ENCODE measurements around the gene PEAK1. TPM values are rescaled to one million over a fixed set of nuclear protein-coding genes. Genes with fewer than 3 reads are reported as not detected.
"Not testable (repeated sequence)": the region's sequence is repeated elsewhere in the genome, so short reads cannot be mapped to it uniquely, and the experiment has no call there.

Gene PEAK1
- total RNA-seq, 2 experiments from 2014 or later = 20.8 to 23.6 TPM

DNA sequence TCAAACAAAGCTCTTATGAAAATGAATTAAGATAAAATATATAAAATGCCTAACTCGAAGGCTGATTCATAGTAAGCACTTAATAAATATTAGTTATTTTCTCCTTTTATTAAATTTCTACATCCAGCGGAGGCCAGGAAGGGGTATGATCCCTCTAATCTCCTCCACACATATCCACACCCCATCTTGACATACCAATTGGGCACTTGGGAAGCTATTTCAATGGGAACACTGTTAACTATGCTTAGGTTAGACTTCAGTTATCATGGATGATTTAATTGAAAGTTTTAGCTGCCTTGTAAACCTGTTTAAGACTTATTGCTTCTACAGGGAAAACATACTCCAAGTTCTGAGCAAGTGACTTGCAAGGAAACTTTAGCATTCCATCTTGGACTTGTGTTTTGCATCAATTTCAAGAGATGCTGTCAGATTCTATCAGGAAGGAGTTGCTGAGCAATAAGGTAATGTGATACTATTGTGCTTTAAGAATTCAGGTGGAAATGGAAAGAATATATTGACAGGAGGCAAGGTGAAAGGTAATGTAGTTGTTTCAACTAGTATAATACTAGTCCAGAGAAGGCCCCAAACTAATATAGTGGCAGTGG lies 228.6 kb downstream of the PEAK1 start:
- no peak overlapping the region for H3K4me3 Mint-ChIP-seq

DNA sequence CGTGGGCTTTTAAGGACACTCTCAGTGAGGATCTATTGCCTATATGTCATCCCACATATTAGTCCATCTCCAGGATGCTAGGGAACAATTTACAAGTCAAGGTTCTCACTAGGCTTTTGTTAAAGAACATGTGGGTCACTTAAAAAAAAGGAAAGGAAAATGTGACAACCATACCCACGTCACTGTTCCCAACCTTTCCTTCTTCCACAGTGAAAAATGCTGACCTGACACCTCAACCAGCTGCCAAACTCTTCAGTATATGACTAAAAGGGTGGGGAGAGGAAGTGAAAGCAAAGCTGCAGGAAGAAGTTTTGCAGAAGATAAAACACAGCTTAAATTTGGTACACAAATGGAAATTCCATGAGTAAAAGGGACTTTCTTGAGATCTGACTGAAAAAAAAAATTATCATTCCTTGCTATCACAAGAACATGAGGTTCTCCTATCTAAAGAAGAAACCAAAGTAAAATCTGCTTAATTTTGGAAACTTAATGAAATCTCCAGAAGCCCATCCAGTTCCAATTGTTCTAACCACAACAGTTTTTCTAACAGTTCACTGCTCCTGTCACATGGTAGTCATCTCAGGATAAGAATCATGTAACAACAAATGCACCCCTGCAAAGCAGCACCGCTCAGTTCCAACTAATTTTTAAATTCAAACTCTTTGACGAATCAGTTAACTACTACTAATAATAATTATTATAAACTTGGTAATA lies 232.0 kb downstream of the PEAK1 start:
- H3K27ac Mint-ChIP-seq = no peak overlapping the region
- H3K27me3 Mint-ChIP-seq = no peaks in the 10 kb centered on the region
- ChIA-PET POLR2A (interaction anchor here (1.0 to 1.5 kb wide), 2 partner anchors 8 kb away, joined by 3 to 5 read pairs; no protein-coding TSS in a partner anchor), CTCF (interaction anchor here (1.4 to 3.9 kb wide), 7 partner anchors 69 to 355 kb away, joined by 3 to 38 read pairs (median 7); no protein-coding TSS in a partner anchor)
- no peak for DNase-seq
- H3K4me1 Mint-ChIP-seq = peaks cover 27% of the 10 kb centered on the region
- no peak overlapping the region for H3K4me3 Mint-ChIP-seq
- H3K36me3 Mint-ChIP-seq (ENCODE audit: low read depth) = no peaks in the 10 kb centered on the region
- no peaks in the 10 kb centered on the region for H3K9me3 Mint-ChIP-seq

More for the DNA sequence above, 228.6 kb downstream of the PEAK1 start:
- CTCF ChIA-PET = interaction anchor here (1.2 kb wide), 1 partner anchor 352 kb away, joined by 3 read pairs; no protein-coding TSS in a partner anchor
- Mint-ChIP-seq H3K36me3 (ENCODE audit: low read depth) (peaks cover 2% of the 10 kb centered on the region), H3K4me1 (peaks cover 19% of the 10 kb centered on the region), H3K9me3 (no peaks in the 10 kb centered on the region), H3K27me3 (no peaks in the 10 kb centered on the region), H3K27ac (no peak overlapping the region)
- DNase-seq = no peak
- POLR2A ChIA-PET = no interaction called here

DNA sequence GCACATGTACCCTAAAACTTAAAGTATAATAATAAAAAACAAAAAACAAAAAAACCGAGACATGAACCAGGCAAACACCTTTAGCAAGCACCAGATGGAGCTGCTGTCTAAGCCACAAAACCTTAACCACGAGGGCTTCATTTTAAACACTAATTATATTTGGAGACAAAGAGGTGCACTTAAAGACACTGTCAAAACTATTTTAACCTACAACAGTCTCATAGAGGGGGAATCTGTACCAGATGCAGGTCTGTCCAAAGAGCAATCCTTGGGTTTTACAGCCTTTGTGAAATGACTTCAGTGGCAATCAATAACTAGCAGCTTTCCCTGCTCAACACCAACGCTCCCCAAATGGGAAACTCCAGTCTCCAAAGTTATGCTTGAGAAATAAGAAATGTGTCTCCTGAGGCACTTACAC lies 233.3 kb downstream of the PEAK1 start:
- no peaks in the 10 kb centered on the region for H3K9me3 Mint-ChIP-seq
- ChIA-PET POLR2A (interaction anchor here (1.0 kb wide), 1 partner anchor 10 kb away, joined by 3 read pairs; no protein-coding TSS in a partner anchor), CTCF (interaction anchor here (0.7 to 3.9 kb wide), 9 partner anchors 25 to 356 kb away, joined by 3 to 38 read pairs (median 5); no protein-coding TSS in a partner anchor)
- no peak for DNase-seq
- no peaks in the 10 kb centered on the region for H3K27me3 Mint-ChIP-seq
- no peak overlapping the region for H3K27ac Mint-ChIP-seq
- no peak overlapping the region for H3K4me3 Mint-ChIP-seq
- H3K36me3 Mint-ChIP-seq (ENCODE audit: low read depth) = no peaks in the 10 kb centered on the region
- peaks cover 39% of the 10 kb centered on the region for H3K4me1 Mint-ChIP-seq

DNA sequence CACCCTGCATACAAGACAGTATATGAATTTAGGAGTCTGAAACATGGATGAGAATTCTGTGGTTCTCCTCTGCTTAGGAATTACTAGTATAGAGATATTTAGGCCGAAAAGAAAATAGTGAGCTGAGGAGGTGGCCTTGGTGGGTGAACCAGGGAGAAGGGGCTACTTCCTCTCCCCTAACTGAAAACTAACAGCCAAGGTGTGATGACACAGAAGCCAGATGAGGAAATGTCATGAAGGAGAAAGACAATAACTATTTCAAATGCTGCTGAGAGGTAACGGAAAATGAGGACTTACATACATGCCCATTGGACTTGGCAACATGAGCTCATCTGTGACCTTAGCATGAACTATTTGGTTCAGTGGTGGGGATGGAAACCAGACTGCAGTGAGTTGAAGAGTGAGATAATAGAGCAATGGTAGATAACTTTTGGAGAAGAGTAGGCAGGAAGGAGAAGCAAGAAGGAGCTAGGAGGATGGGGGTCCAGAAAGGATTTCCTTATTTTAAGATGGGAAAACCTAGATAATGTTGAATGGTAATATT lies 234.6 kb downstream of the PEAK1 start:
- Mint-ChIP-seq H3K4me1 (peaks cover 52% of the 10 kb centered on the region), H3K4me3 (no peak overlapping the region), H3K9me3 (no peaks in the 10 kb centered on the region), H3K27me3 (no peaks in the 10 kb centered on the region), H3K36me3 (ENCODE audit: low read depth) (peaks cover 3% of the 10 kb centered on the region), H3K27ac (no peak overlapping the region)
- POLR2A ChIA-PET = no interaction called here
- CTCF ChIA-PET = interaction anchor here (1.2 to 3.8 kb wide), 5 partner anchors 67 to 358 kb away, joined by 3 to 27 read pairs (median 7); no protein-coding TSS in a partner anchor
- DNase-seq = no peak

DNA sequence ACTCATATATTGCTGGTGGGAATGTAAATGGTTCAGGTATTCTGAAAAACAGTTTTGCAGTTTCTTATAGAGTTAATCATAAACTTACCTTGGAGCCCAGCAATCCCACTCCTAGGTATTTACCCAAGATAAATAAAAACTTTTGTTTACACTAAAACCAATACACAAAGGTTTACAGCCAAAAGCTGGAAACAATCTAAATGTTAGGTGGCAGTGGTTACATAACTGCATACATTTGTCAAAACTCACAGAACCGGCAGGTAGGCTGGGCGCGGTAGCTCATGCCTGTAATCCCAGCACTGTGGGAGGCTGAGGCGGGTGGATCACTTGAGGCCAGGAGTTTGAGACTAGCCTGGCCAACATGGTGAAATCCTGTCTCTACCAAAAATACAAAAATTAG lies 235.6 kb downstream of the PEAK1 start:
- H3K9me3 Mint-ChIP-seq; H3K4me3 Mint-ChIP-seq; H3K27me3 Mint-ChIP-seq; H3K36me3 Mint-ChIP-seq (ENCODE audit: low read depth); DNase-seq; H3K27ac Mint-ChIP-seq; POLR2A ChIA-PET: not testable (repeated sequence)
- CTCF ChIA-PET = interaction anchor here (1.3 to 3.8 kb wide), 2 partner anchors 211 to 359 kb away, joined by 7 to 12 read pairs; no protein-coding TSS in a partner anchor
- peaks cover 62% of the 10 kb centered on the region for H3K4me1 Mint-ChIP-seq

- Mint-ChIP-seq H3K36me3 (ENCODE audit: low read depth) (peaks cover 3% of the 10 kb centered on the region), H3K27me3 (no peaks in the 10 kb centered on the region), H3K9me3 (no peaks in the 10 kb centered on the region), H3K4me1 (peaks cover 69% of the 10 kb centered on the region), H3K27ac (no peak overlapping the region), H3K4me3 (no peak overlapping the region)
- POLR2A ChIA-PET = no interaction called here
- DNase-seq = no peak
- CTCF ChIA-PET = interaction anchor here (1.3 to 3.0 kb wide), 2 partner anchors 314 to 360 kb away, joined by 3 to 20 read pairs; no protein-coding TSS in a partner anchor
These were observed 236.8 kb downstream of the PEAK1 start for GRCh38 chr15:77183066-77183465.

GRCh38 chr15:77181305-77182074 lies 238.4 kb downstream of the PEAK1 start:
- ChIA-PET CTCF (interaction anchor here (0.8 to 3.0 kb wide), 5 partner anchors 63 to 362 kb away, joined by 3 to 20 read pairs (median 4); no protein-coding TSS in a partner anchor), POLR2A (interaction anchor here (0.6 to 1.0 kb wide), 2 partner anchors 74 to 375 kb away, joined by 3 read pairs; no protein-coding TSS in a partner anchor)
- DNase-seq = no peak
- no peak overlapping the region for H3K4me3 Mint-ChIP-seq
- H3K9me3 Mint-ChIP-seq = no peaks in the 10 kb centered on the region
- no peaks in the 10 kb centered on the region for H3K27me3 Mint-ChIP-seq
- H3K36me3 Mint-ChIP-seq (ENCODE audit: low read depth) = peaks cover 3% of the 10 kb centered on the region
- H3K27ac Mint-ChIP-seq = peak overlapping the region; percentile 4
- H3K4me1 Mint-ChIP-seq = peaks cover 53% of the 10 kb centered on the region

- no peak for DNase-seq
- H3K27me3 Mint-ChIP-seq = no peaks in the 10 kb centered on the region
- CTCF ChIA-PET = interaction anchor here (0.8 to 3.0 kb wide), 3 partner anchors 62 to 362 kb away, joined by 3 to 20 read pairs (median 5); no protein-coding TSS in a partner anchor
- H3K4me1 Mint-ChIP-seq = peaks cover 53% of the 10 kb centered on the region
- no peak overlapping the region for H3K4me3 Mint-ChIP-seq
- H3K36me3 Mint-ChIP-seq (ENCODE audit: low read depth) = peaks cover 3% of the 10 kb centered on the region
- no peak overlapping the region for H3K27ac Mint-ChIP-seq
- POLR2A ChIA-PET = interaction anchor here (1.0 kb wide), 1 partner anchor 74 kb away, joined by 3 read pairs; no protein-coding TSS in a partner anchor
- H3K9me3 Mint-ChIP-seq = no peaks in the 10 kb centered on the region
These were observed 239.1 kb downstream of the PEAK1 start for GRCh38 chr15:77180757-77181156.

DNA sequence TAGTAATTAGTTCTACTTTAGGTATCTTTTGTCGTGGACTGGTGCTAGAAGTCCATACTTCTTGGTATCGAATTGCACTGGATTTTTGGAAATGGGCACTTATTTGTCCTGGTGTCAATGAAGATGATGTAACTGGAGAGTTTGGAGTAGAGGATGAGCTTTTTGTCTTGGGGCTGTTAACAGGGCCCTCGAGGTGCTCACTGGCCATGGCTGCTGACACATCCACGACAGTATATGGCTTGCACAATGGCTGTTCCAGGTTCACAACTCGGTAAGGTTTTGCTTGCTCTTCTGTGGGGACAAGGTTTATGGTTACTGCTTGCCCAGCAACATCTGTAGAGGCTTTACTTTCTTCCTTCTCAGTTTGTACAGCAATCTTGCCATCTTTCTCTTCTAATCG lies 239.6 kb downstream of the PEAK1 start:
- DNase-seq = no peak
- POLR2A ChIA-PET = interaction anchor here (1.5 kb wide), 1 partner anchor 7 kb away, joined by 5 read pairs; no protein-coding TSS in a partner anchor
- CTCF ChIA-PET = interaction anchor here (1.1 to 1.6 kb wide), 2 partner anchors 61 to 363 kb away, joined by 4 to 9 read pairs; no protein-coding TSS in a partner anchor
- Mint-ChIP-seq H3K36me3 (ENCODE audit: low read depth) (peaks cover 3% of the 10 kb centered on the region), H3K4me3 (no peak overlapping the region), H3K27me3 (no peaks in the 10 kb centered on the region), H3K27ac (peak overlapping the region; percentile 77), H3K9me3 (no peaks in the 10 kb centered on the region), H3K4me1 (peaks cover 50% of the 10 kb centered on the region)

DNA sequence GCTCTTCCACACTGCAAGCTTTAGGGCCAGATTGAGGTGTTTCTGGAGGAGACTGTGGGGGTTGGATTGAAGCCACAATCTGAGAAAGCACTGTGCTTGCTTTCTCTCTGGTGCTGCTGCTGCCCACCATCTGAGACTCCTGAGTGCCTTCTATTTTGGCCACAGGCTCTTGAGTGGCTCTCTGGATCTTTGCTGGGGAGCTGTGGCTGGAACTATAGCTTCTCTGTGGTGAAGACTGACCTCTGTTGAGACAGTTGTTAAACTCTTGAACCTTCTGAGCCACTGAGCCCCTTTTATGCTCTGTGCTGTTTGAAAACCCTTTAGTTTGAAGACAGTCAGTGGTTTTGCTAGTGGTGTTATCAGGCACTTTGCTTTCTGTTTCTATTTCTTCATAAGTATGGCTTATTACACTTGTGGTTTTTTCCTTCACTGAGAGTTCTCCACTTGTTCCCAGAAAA lies 240.3 kb downstream of the PEAK1 start:
- H3K27me3 Mint-ChIP-seq = no peaks in the 10 kb centered on the region
- H3K4me1 Mint-ChIP-seq = peaks cover 45% of the 10 kb centered on the region
- peak overlapping the region; percentile 7 for H3K4me3 Mint-ChIP-seq
- no peaks in the 10 kb centered on the region for H3K9me3 Mint-ChIP-seq
- CTCF ChIA-PET = interaction anchor here (1.1 to 1.6 kb wide), 3 partner anchors 13 to 364 kb away, joined by 3 to 9 read pairs (median 4); no protein-coding TSS in a partner anchor
- H3K27ac Mint-ChIP-seq = peak overlapping the region; percentile 77
- peaks cover 3% of the 10 kb centered on the region for H3K36me3 Mint-ChIP-seq (ENCODE audit: low read depth)
- POLR2A ChIA-PET = interaction anchor here (0.9 to 1.5 kb wide), 3 partner anchors 8 to 275 kb away, joined by 3 to 5 read pairs (median 3); no protein-coding TSS in a partner anchor
- DNase-seq = peak; percentile 29

DNA sequence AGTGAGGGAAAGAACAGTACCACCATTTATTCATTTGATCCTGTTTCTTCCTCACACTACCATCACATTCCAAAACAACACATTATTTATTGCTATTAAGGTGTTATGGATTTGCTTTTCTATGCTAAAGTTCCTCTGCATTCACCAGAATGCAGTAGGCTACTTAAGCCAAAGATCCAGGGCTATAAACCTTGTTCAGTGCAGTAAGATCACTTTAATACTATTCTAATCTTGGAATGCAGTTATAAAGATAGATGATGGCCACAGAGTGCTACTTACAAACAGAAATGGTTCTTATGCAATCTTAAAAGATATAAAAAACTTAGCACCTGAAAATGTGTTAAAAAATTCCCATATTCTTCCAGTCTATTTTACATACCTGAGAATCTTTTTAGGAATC lies 241.5 kb downstream of the PEAK1 start:
- no peak for DNase-seq
- no peaks in the 10 kb centered on the region for H3K9me3 Mint-ChIP-seq
- H3K4me1 Mint-ChIP-seq = peaks cover 45% of the 10 kb centered on the region
- no peak overlapping the region for H3K4me3 Mint-ChIP-seq
- no peaks in the 10 kb centered on the region for H3K27me3 Mint-ChIP-seq
- peaks cover 3% of the 10 kb centered on the region for H3K36me3 Mint-ChIP-seq (ENCODE audit: low read depth)
- CTCF ChIA-PET = interaction anchor here (1.0 to 1.5 kb wide), 2 partner anchors 12 to 17 kb away, joined by 3 read pairs; no protein-coding TSS in a partner anchor
- H3K27ac Mint-ChIP-seq = no peak overlapping the region
- POLR2A ChIA-PET = no interaction called here

GRCh38 chr15:77176148-77176547 lies 243.8 kb downstream of the PEAK1 start:
- POLR2A ChIA-PET; H3K27me3 Mint-ChIP-seq; H3K27ac Mint-ChIP-seq; H3K4me3 Mint-ChIP-seq; H3K9me3 Mint-ChIP-seq; DNase-seq; CTCF ChIA-PET; H3K36me3 Mint-ChIP-seq (ENCODE audit: low read depth): not testable (repeated sequence)
- H3K4me1 Mint-ChIP-seq = peaks cover 28% of the 10 kb centered on the region
